Gastroesophageal sphincter (tissue), 4 donors: ENCODE measurements around the gene FXYD5. TPM values are rescaled to one million over a fixed set of nuclear protein-coding genes. Genes with fewer than 3 reads are reported as not detected.

Source experiments
- ATAC-seq: fragments of 150-250 bp; one replicate; pipeline ENCODE4 v1.9.1; 2016; ENCODE audit warnings: mild to moderate bottlenecking, moderate library complexity
- H3K27ac ChIP-seq, 4 donors: fragments of 200-600 bp; sonication (generic) in 3 of 4; 1 replicate in 3 of 4; 2 replicates in 1 of 4; pipeline ENCODE4 v1.5.1; 2016 to 2019
- H3K27me3 ChIP-seq: fragments of 200-600 bp; sonication (generic); one replicate; pipeline ENCODE4 v1.5.1; 2019
- H3K36me3 ChIP-seq, 2 donors: fragments of 200-600 bp; sonication (generic); one replicate each; pipeline ENCODE4 v1.5.1; 2019; ENCODE audit warnings: control low read depth in 1 of 2
- H3K4me1 ChIP-seq, 3 donors: fragments of 200-600 bp; sonication (generic); 1 replicate in 2 of 3; 2 replicates in 1 of 3; pipeline ENCODE4 v1.5.1; 2016 to 2019; ENCODE audit warnings: control low read depth in 2 of 3
- H3K4me3 ChIP-seq, 2 donors: fragments of 200-600 bp; sonication (generic); one replicate each; pipeline ENCODE4 v1.5.1; 2019; ENCODE audit warnings: mild to moderate bottlenecking in 1 of 2, moderate library complexity in 1 of 2
- H3K9me3 ChIP-seq, 3 donors: fragments of 200-600 bp; sonication (generic); one replicate each; pipeline ENCODE4 v1.5.1; 2017 to 2019; ENCODE audit warnings: control low read depth in 2 of 3
- CTCF ChIP-seq, 4 experiments: fragments of 200-600 bp in 2 of 4; fragments of 450-650 bp in 2 of 4; sonication (generic) in 1 of 4; IDR thresholded peaks; one replicate each; pipeline ENCODE4 v1.5.1; 2017 to 2019; ENCODE audit warnings: antibody characterized with exemption in 4 of 4, mild to moderate bottlenecking in 2 of 4, moderate library complexity in 2 of 4
- EP300 ChIP-seq: sonication (generic); formaldehyde crosslinking; IDR thresholded peaks from one replicate; pipeline ENCODE4 v1.6.1; 2017; ENCODE audit warnings: antibody characterized with exemption, mild to moderate bottlenecking
- POLR2A ChIP-seq, 2 donors: fragments of 450-650 bp; IDR thresholded peaks; one replicate each; pipeline ENCODE4 v1.6.1; 2017; ENCODE audit warnings: antibody characterized with exemption in 2 of 2, mild to moderate bottlenecking in 2 of 2, moderate library complexity in 1 of 2
- POLR2AphosphoS5 ChIP-seq: sonication (generic); formaldehyde crosslinking; IDR thresholded peaks from one replicate; pipeline ENCODE4 v1.6.1; 2017; ENCODE audit warnings: antibody characterized with exemption
- WGBS, 2 donors: methylation state at CpG; one replicate each; pipeline ENCODE4 v1.1.5; 2018; ENCODE audit warnings: low coverage in 1 of 2; 5-methylcytosine and 5-hydroxymethylcytosine counted together
- total RNA-seq, 4 donors: library from RNA; depleted of rRNA; stranded (reverse); fragments of >200 nt; gene quantifications; one replicate each; pipeline ENCODE4 v1.1.0, GENCODE V29; 2016

The FXYD5 gene
- total RNA-seq, 4 donors from 2014 or later = 18.8 to 42.5 (median 33.0) TPM

- WGBS, 2 donors = 48 to 63% methylated on average over 3 of the region's 3 CpGs
- no peak for ATAC-seq
- Histone ChIP-seq H3K4me1 (peaks cover 0 to 49% (median 21%) of the 10 kb centered on the region in 3 donors), H3K4me3 (no peak overlapping the region), H3K27ac (no peak overlapping the region), H3K9me3 (no peaks in the 10 kb centered on the region), H3K36me3 (peaks cover 0 to 3% of the 10 kb centered on the region in 2 donors), H3K27me3 (peaks cover 39% of the 10 kb centered on the region)
- TF ChIP-seq CTCF (IDR thresholded peaks at IDR 0.05) = no peak
- no peak for TF ChIP-seq EP300
- TF ChIP-seq POLR2A (IDR thresholded peaks at IDR 0.05) = no peak
- TF ChIP-seq POLR2AphosphoS5 = no peak
Observed at GRCh38 chr19:35143818-35144217, 10.7 kb upstream of the FXYD5 start.

- Histone ChIP-seq H3K4me1 (peaks cover 0 to 45% (median 21%) of the 10 kb centered on the region in 3 donors), H3K27me3 (peaks cover 41% of the 10 kb centered on the region), H3K4me3 (no peak overlapping the region), H3K9me3 (no peaks in the 10 kb centered on the region), H3K27ac (no peak overlapping the region), H3K36me3 (peaks cover 0 to 3% of the 10 kb centered on the region in 2 donors)
- no peak for ATAC-seq
- WGBS, 2 donors = 30% methylated on average over 2 of the region's 6 CpGs; no CpG with 5 or more reads in 1 of the 2 donors
- TF ChIP-seq POLR2A (IDR thresholded peaks at IDR 0.05) = no peak
- no peak for TF ChIP-seq POLR2AphosphoS5
- TF ChIP-seq EP300 = no peak
- TF ChIP-seq CTCF (IDR thresholded peaks at IDR 0.05) = no peak
Observed at GRCh38 chr19:35144259-35144599, 10.3 kb upstream of the FXYD5 start.

GRCh38 chr19:35144600-35145436 is 9.7 kb upstream of the FXYD5 start:
- Histone ChIP-seq H3K9me3 (no peaks in the 10 kb centered on the region), H3K27me3 (peaks cover 42% of the 10 kb centered on the region), H3K4me3 (no peak overlapping the region), H3K4me1 (peaks cover 0 to 39% (median 21%) of the 10 kb centered on the region in 3 donors), H3K27ac (no peak overlapping the region), H3K36me3 (peaks cover 0 to 3% of the 10 kb centered on the region in 2 donors)
- no peak for ATAC-seq
- WGBS, 2 donors = 0 to 36% methylated on average over 2 to 4 of the region's 15 CpGs
- TF ChIP-seq EP300 (no peak), POLR2AphosphoS5 (no peak), CTCF (IDR thresholded peaks at IDR 0.05) (no peak), POLR2A (IDR thresholded peaks at IDR 0.05) (no peak)

- Histone ChIP-seq H3K36me3 (peaks cover 0 to 3% of the 10 kb centered on the region in 2 donors), H3K4me1 (peaks cover 0 to 20% (median 15%) of the 10 kb centered on the region in 3 donors), H3K27ac (no peak overlapping the region), H3K27me3 (peaks cover 44% of the 10 kb centered on the region), H3K4me3 (no peak overlapping the region), H3K9me3 (no peaks in the 10 kb centered on the region)
- WGBS, 2 donors = 72 to 93% methylated on average over 3 to 6 of the region's 7 CpGs
- TF ChIP-seq POLR2A (IDR thresholded peaks at IDR 0.05) = no peak
- ATAC-seq = no peak
Observed at GRCh38 chr19:35146746-35147459, 7.6 kb upstream of the FXYD5 start.

- TF ChIP-seq EP300 (no peak), POLR2A (IDR thresholded peaks at IDR 0.05) (no peak)
- Histone ChIP-seq H3K4me1 (peaks cover 0 to 20% (median 8%) of the 10 kb centered on the region in 3 donors), H3K9me3 (no peaks in the 10 kb centered on the region), H3K36me3 (no peaks in the 10 kb centered on the region), H3K27me3 (peaks cover 47% of the 10 kb centered on the region), H3K27ac (no peak overlapping the region), H3K4me3 (no peak overlapping the region)
- ATAC-seq = no peak
- 74 to 83% methylated on average over 3 of the region's 3 CpGs for WGBS, 2 donors
Observed at GRCh38 chr19:35149463-35149862, 5.1 kb upstream of the FXYD5 start.
